HG03520 (cell line): ENCODE data around the gene SMIM14.
"Not testable (repeated sequence)": the region's sequence is repeated elsewhere in the genome, so short reads cannot be mapped to it uniquely, and the experiment has no call there.

Source experiments
- ATAC-seq: cut with Tn5 transposase; IDR thresholded peaks from one replicate; pipeline ENCODE4 v1.9.1; 2021; ENCODE audit warnings: mild to moderate bottlenecking, moderate library complexity; ENCODE audit not compliant: unreplicated experiment

SMIM14 gene

DNA sequence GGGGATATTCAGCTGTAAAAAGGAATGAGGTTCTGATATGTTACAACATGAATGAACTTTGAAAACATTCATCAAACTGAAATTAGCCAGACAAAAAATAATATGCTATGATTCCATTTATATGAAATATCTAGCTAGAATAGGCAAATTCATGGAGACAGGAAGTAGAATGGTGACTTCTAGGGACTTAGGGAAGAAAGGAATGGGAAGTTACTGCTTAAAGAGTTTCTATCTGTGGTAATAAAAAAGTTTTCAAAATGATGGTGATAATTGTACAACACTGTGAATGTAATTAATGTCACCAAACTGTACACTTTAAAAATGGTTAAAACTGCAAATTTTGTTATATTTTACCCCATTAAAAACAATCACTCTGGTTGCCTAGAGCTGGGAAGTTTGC lies 30.2 kb downstream of the SMIM14 start:
- ATAC-seq = no peak

DNA sequence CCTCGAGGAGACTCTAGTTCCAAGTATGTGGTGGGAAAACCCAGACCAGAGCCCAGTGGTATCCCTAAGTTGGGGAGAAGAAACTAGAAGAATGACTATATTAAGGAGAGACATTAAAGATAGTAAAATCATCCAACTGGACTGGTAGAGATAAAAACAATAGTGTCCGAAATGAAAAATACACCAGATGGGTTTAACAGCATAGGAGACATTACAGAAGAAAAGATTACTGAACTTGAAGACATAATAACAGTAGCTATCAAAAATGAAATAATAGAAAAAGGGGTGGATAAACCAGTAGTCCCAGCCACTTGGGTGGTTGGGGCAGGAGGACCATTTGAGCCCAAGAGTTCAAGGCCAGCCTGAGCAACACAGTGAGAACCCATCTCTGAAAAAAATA lies 31.9 kb downstream of the SMIM14 start:
- ATAC-seq = no peak

DNA sequence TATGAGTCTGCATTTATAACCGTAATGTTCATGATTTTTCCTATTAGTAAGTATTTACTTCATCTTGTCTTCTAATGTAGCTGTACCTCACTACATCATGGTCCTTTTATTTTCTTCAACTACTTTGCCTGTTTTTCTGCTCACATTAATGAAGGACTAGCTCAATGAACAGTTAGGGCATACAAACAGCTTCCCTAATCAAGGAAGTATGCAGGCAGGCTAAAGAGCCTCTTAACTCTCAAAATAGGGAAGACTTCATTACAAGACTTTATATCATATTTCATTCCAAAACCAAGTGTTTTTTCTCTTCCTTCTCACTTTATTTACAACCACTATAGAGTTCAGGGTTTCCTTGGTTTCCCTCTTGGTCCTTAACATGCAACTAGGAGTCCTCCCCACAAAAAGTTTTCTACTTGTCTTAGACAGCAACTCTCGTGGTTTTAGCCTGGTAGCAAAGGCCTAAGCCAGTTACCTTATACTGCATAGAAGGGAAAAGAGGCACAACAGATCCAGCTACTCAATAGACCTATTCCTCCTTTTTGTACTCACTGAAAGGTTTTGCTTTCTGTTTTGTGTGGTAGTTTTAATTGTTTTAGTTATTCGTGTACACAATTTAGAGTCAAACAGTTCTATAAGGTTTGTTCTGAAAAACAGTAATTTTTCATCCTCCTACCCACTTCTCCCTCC lies 40.8 kb downstream of the SMIM14 start:
- no peak for ATAC-seq

DNA sequence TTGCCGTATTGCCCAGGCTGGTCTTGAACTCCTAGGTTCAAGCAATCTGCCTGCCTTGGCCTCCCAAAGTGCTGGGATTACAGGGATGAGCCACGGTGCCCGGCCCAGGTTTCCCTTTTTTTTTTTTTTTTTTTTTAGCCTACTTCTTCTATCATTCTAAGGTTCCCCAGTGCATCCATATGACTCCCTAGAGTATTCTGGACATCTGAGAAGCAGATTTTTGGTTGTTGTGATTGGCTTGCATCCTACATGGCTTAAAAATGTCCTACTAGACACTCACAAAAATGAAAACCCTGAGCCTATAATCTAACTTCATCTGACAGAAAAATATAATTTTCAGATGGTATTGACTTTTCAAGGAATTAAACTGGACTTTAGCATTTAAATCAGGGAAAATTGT lies 41.7 kb downstream of the SMIM14 start:
- ATAC-seq = no peak

DNA sequence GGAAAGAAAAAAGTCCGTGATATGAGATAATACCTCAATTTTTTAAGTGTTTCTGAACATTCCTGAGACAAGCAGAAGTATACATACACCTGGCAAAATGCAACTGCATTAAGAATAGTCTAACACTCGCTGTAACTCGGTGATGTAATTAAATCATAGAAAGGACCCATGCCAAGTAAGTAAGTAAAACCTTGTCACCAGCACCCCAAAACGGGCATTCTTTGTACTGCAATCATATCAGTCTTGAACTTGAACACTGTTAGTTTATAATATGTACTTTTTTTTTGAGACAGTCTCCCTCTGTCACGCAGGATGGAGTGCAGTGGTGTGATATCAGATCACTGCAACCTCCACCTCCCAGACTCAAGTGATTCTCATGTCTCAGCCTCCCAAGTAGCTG lies 47.4 kb downstream of the SMIM14 start:
- ATAC-seq = no peak

DNA sequence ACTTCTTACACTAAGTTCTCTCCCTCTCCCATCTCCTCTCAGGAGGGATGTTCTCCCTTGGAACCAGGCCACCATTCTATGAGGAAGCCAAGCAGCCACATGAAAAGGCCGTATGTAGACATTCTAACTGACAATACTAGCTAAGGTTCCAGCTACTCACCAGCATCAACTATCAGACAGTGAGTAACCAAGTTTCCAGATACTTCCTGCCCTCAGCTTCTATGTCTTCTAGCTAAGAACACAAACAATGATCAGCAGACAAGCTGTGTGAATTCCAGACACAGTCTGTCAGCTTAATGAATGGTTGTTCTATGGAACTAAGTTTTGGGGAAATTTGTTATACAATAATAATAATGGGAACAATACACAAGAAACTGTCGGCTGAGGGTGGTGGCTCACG lies 50.8 kb downstream of the SMIM14 start:
- no peak for ATAC-seq

DNA sequence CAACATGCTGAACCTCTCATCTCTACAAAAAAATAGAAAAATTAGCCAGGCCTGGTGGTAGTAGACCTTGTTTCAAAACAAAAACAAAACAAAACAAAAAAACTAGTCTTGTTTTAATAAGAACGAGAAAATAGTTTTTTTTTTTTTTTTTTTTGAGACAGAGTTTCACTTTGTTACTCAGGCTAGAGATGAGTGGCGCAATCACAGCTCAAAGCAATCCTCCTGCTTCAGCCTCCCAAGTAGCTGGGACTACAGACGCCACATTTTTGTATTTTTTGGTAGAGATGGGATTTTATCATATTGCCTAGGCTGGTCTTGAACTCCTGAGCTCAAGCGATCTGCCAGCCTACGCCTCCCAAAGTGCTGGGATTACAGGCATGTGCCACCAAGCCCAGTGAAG lies 63.7 kb downstream of the SMIM14 start:
- ATAC-seq = no peak

DNA sequence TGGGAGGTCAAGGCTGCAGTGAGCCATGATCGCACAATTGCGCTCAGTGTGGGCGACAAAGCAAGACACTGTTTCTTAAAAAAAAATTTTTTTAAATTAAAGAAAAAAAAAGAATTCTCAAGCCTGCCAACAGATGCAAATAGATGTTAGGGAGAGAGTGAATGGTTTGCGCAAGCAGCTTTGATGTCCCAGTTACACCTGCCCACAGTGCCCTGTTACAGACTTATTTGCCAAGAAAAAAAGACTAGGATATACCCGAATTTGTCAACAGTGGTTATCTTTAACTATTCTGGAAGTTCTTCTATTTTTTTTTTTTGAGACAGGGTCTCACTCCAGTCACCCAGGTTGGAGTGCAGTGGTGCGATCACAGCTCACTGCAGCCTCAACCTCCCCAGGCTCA lies 67.2 kb downstream of the SMIM14 start:
- ATAC-seq = no peak

DNA sequence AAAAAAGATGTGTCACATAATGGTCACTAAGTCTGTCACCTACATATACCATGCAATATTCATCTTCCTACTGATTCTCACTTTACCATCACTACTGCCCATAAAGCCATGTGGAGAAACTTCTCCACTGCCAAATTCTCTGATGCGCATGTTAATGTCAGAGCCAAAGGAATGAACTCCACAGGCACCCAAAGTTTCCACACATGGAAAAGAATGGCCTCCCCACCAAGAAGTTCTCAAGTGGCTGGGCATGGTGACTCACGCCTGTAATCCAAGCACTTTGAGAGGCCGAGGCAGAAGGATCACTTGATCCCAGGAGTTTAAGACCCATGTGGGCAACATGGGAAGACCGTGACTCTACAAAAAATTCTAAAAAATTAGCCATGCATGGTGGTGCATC lies 67.6 kb downstream of the SMIM14 start:
- no peak for ATAC-seq

DNA sequence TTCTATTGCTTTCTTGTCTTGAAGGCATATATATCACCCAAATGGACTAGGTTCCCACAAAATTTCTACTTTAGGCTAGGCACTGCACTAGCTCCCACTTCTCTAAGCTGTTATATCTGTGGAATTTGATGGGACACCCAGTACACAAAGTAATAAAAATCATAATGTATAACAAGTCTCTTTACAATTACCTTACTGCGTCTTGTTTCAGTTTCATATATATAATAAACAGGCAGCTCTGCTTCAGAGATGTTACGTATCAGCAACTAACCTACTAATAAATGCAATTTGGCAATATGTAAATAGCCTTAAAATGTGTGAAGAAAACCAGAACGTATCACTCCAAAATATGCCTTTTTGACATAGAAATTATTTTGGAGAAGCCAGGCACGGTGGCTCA lies 69.5 kb downstream of the SMIM14 start:
- no peak for ATAC-seq

DNA sequence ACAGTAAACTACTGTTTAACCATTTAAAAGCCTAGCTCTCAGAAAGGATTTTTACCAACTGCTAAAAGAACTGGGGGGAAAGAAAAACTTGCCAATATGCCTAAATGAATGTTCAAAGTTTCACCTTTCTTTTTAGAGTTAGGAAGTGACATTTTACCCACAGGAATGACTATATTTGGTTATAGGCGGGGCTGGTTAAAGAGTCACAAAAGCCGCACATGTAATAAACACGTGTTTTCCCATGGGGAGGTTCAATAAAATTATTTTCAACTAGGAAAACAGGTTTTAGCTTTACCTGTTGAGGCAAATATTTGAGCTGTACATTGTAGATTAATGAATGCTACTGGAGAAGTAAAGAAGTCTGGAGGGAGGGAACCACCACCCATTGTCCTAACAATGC lies 69.9 kb downstream of the SMIM14 start:
- no peak for ATAC-seq

DNA sequence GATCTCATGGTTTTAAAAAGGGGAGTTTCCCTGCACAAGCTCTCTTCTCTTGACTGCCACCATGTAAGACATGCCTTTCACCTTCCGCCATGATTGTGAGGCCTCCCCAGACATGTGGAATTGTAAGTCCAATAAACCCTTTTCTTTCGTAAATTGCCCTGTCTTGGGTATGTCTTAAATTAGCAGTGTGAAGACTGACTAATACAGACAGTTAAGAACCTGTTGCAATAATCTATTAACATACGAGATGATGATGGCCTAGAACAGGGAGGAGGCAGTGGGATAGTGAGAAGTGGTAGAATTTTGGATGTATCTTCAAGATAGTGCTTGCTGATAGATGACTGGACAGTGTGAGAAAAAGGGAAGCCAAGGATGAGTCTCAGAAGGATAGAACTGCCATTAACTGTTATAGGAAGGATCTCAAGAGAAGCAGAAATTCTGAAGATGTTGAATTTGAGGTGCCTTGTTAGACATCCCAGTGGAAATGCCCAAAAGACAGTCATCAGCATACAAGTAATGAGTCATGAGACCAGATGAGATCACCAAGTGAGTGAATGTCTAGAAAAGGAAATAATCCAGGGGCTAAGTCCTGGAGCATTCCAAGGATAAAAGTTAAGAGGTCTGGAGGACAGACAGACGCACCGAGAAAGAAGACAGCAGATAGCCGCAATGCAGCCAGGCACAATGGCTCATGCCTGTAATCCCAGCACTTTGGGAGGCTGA lies 72.6 kb downstream of the SMIM14 start:
- no peak for ATAC-seq

DNA sequence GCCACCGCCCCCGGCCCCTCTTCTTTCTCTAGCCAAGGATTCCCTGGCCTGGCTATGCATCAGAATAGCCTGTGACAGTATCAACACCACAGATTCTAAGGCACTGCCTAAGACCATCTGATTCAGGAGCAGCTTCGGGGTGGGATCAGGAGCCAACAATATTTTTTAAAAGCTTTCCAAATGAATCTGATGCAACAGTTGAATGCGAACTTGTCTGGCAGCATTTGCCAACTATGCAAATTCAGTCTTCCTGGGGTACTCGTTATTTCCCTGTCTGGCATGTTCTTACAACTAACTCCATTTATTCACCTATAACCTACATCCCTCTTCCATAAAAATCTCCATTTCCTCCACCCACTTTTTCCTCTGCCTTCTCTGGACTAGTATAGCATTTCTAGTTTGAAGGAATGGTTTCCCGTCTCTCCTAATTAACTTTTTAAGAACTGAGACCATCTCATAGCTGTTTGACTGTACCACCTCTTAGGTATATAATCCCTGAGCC lies 75.3 kb downstream of the SMIM14 start:
- no peak for ATAC-seq

DNA sequence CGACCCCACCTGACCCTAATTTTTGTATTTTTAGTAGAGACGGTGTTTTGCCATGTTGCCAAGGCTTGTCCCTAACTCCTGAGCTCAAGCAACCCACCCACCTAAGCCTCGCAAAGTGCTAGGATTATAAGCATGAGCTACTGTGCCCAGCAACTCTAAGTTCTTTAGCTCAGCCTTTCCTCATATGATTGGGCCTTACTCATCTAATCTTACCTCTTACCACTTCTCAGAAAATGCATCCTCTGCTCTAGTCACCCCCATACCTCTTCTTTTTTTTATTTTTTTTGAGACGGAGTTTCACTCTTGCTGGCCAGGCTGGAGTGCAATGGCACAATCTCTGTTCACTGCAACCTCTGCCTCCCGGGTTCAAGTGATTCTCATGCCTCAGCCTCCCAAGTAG lies 75.9 kb downstream of the SMIM14 start:
- no peak for ATAC-seq

DNA sequence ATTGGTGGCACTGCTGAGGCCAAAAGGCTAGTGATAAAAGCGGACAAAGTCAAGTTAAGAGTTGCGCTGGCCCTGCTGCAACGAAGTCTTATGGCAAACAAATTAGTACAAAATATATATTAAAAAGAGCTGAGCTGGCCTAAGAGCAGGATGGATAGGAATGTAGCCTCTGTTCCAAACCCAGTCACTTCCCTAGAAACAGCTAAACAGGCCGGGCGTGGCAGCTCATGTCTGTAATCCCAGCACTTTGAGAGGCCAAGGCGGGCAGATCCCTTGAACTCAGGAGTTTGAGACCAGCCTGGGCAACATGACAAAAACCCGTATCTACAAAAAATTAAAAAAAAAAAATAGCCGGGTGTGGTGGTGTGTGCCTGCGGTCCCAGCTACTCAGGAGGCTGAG lies 79.0 kb downstream of the SMIM14 start:
- ATAC-seq = no peak

DNA sequence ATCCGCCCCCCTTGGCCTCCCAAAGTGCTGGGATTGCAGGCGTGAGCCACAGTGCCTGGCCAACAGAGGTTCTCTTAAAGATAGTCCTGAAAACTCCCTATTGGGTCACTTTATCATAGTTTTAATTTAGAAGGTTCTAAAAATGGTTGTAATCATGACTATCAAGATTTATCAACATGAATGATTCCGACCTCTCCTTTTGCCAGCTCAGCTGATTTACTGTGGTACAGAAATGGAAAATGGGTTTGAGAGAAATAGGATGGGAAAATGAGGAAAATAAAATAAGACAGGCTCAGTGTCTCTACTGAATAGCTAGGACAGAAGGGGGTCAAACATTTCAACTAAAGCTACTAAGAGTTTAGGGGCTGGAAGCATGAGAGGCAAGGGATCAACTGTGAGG lies 83.2 kb downstream of the SMIM14 start:
- ATAC-seq = no peak

DNA sequence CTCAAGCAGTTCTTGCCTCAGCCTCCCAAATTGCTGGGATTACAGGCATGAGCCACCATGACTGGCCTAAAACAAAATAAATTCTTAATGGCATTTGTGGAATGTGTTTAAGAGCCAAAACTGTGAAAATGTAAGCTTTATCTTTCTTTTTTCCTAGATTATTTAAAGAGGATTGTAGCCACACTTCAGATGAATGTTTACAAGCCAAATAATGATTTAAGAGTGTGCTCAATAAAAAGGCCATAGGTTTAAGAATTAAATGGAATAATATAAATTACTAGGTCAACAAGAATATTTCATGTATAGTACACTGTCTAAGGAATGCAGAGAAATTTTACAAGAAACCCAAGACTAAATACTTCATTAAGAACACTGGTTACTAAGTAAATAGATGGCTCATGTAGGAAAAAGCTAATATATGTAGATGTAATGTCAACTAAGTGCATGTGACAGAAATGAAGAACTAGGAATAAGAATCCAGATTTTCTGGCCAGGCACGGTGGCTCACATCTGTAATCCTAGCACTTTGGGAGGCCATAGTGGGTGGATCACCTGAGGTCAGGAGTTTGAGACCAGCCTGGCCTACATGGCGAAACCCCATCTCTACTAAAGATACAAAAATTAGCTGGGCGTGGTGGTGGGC lies 90.1 kb downstream of the SMIM14 start:
- no peak for ATAC-seq

DNA sequence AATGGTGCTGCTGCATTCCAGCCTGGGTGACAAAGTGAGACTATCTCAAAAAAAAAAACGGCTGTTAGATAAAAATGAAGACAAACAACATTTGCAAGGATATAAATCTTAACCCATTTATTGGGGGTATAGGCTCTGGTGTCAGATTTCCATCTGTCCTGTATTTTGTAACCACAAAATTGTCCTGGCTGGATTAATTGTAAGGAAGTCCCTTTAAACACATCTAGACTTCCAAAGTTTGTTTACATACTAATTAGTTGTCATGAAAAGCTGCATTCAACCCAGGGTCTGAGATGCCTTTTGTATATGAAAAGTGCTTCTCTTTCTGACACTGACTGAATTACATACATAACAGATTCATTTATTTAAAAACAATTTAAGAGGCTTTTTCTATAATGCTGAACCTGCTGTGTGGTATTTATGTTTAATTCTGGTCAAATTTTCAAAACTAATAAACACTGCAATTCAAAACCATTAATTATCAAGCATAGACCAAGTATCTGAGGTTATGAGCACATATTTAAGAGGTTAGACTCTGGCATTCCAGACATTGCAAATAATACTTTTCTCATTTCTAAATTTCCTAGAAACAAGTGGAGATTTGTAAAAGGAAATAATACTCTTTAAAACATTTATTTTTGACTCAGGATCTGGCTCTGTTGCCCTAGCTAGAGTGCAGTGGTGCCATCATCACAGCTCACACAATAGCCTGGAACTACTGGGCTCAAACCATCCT lies 93.9 kb downstream of the SMIM14 start:
- no peak for ATAC-seq

DNA sequence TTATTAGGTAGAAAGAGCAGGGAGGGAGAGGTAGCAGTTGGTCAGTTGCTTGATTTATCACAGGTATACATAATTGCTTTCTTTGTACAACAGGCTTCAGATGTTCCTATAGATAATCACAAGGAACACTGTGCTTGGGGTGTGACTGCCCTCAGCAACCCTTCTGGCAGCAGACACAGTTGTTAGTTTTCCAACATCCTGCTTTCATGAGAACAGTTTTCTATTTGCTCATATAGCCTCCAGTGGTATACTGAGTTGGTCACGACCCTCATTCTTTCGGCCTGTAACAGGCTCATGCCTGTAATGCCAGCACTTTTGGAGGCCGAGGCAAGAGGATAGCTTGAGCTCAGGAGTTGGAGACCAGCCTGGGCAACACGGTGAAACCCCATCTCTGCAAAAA lies 94.6 kb downstream of the SMIM14 start:
- ATAC-seq = not testable (repeated sequence)

DNA sequence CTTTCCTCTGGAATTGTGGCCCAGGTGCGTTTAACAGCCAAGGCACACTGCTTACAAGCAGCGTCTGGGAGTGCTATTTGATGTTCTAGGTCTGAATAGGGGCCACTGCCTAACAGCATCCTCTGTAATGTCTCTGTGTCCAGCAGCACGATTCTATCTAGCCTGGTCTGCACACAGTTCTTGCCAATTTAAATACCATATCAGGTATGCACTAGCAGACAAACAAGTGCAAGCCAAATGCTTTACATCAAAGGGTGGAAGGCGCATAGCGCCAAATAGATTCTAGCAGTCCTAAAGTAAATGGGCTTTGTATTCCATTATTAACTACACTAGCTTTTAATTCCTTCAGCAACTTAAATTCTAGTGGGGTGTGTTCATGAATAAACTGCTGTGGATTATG lies 95.6 kb downstream of the SMIM14 start:
- ATAC-seq = no peak

DNA sequence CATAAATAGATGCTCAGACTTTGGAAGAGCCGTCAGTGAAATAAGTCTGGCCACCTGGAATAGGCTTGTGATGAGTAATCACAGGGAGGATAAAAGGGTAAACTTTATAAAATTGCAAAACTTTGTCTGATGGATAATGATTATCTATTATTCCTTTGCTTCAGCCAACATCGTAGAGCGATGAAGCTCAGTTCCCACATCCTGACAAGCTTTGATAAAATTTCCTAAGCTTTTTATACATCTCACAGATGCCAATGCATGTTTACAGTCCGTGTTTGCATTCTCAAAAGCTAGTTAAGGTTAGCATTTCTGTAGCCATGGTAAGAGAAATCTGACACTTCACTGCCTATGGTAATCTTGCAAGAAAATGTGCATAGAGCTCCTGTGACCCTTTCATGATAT lies 96.1 kb downstream of the SMIM14 start:
- no peak for ATAC-seq
